Prostate gland (tissue), 2 donors: ENCODE data around the gene BRD3. TPM values are rescaled to one million over a fixed set of nuclear protein-coding genes. Genes with fewer than 3 reads are reported as not detected.

Experiments used
- DNase-seq: peaks from one replicate; pipeline ENCODE4 v3.0.0-alpha.2; 2019; ENCODE audit warnings: low spot score
- H3K27ac ChIP-seq, 2 donors: fragments of 200-600 bp; sonication (generic); 2 replicates each; pipeline ENCODE4 v1.5.1; 2017 to 2019
- H3K27me3 ChIP-seq: fragments of 200-600 bp; sonication (generic); replicated peaks from 2 replicates; pipeline ENCODE4 v1.5.1; 2019; ENCODE audit not compliant: insufficient read depth
- H3K36me3 ChIP-seq, 2 donors: fragments of 200-600 bp; sonication (generic); 1 replicate in 1 of 2; 2 replicates in 1 of 2; pipeline versions ENCODE4 v1.5.1 to v1.8.1; 2017 to 2019
- H3K4me1 ChIP-seq: fragments of 200-600 bp; sonication (generic); replicated peaks from 2 replicates; pipeline ENCODE4 v1.5.1; 2019
- H3K4me3 ChIP-seq, 2 donors: fragments of 200-600 bp; sonication (generic); 2 replicates each; pipeline ENCODE4 v1.5.1; 2017 to 2019
- H3K9me3 ChIP-seq: fragments of 200-600 bp; sonication (generic); 2 replicates; pipeline ENCODE4 v1.5.1; 2017
- CTCF ChIP-seq, 4 experiments: fragments of 200-600 bp in 2 of 4; fragments of 450-650 bp in 2 of 4; sonication (generic) in 2 of 4; IDR thresholded peaks; 1 replicate in 3 of 4; 2 replicates in 1 of 4; pipeline ENCODE4 v1.5.1; 2016 to 2019; ENCODE audit warnings: antibody characterized with exemption in 4 of 4, mild to moderate bottlenecking in 2 of 4, moderate library complexity in 2 of 4
- POLR2A ChIP-seq: fragments of 450-650 bp; IDR thresholded peaks from one replicate; pipeline ENCODE4 v1.6.1; 2016; ENCODE audit warnings: antibody characterized with exemption, mild to moderate bottlenecking
- POLR2AphosphoS5 ChIP-seq: sonication (generic); formaldehyde crosslinking; IDR thresholded peaks from one replicate; pipeline ENCODE4 v1.6.1; 2017; ENCODE audit warnings: antibody characterized with exemption
- WGBS: methylation state at CpG from one replicate; pipeline ENCODE4 v1.1.5; 2018; 5-methylcytosine and 5-hydroxymethylcytosine counted together
- intact Hi-C: fragments of 100-400 bp; cut with DNase I; formaldehyde crosslinking; loops from one replicate; pipeline ENCODE4 v1.14.2; 2022
- total RNA-seq, 2 donors: library from RNA; depleted of rRNA; stranded (reverse); fragments of >200 nt; gene quantifications; one replicate each; pipeline ENCODE4 v1.1.0, GENCODE V29; 2016

The BRD3 gene
- total RNA-seq, 2 donors from 2014 or later, result 31.8 to 44.3 TPM

GRCh38 chr9:134045841-134046544 is 21.8 kb downstream of the BRD3 start:
- H3K36me3 ChIP-seq, result peaks cover 8 to 13% of the 10 kb centered on the region in 2 donors
- H3K4me3 ChIP-seq, result no peak overlapping the region
- peaks cover 6% of the 10 kb centered on the region for H3K4me1 ChIP-seq
- no peak overlapping the region for H3K27ac ChIP-seq
- H3K9me3 ChIP-seq, result no peaks in the 10 kb centered on the region
- DNase-seq, result no peak
- WGBS, result 93% methylated on average over 26 of the region's 26 CpGs
- no peak for TF ChIP-seq CTCF (IDR thresholded peaks at IDR 0.05)
- no peak for TF ChIP-seq POLR2A
- no peak for TF ChIP-seq POLR2AphosphoS5
- intact Hi-C loops, result no loop called here
- H3K27me3 ChIP-seq, result no peaks in the 10 kb centered on the region

GRCh38 chr9:134044944-134045343 is 22.9 kb downstream of the BRD3 start:
- H3K36me3 ChIP-seq, result peaks cover 10 to 16% of the 10 kb centered on the region in 2 donors
- WGBS, result 89% methylated on average over 11 of the region's 12 CpGs
- no peaks in the 10 kb centered on the region for H3K9me3 ChIP-seq
- no peak overlapping the region for H3K4me3 ChIP-seq
- no peak for DNase-seq
- no peak for TF ChIP-seq CTCF (IDR thresholded peaks at IDR 0.05)
- TF ChIP-seq POLR2AphosphoS5, result no peak
- no peak for TF ChIP-seq POLR2A
- H3K27ac ChIP-seq, result no peak overlapping the region
- no peaks in the 10 kb centered on the region for H3K27me3 ChIP-seq
- intact Hi-C loops, result no loop called here
- H3K4me1 ChIP-seq, result peaks cover 6% of the 10 kb centered on the region

GRCh38 chr9:134043531-134043988 is 24.3 kb downstream of the BRD3 start:
- peaks cover 12 to 21% of the 10 kb centered on the region in 2 donors for H3K36me3 ChIP-seq

GRCh38 chr9:134041649-134041962 is 26.2 kb downstream of the BRD3 start:
- Histone ChIP-seq H3K4me3 (no peak overlapping the region), H3K27me3 (no peaks in the 10 kb centered on the region), H3K27ac (no peak overlapping the region), H3K36me3 (peaks cover 8 to 14% of the 10 kb centered on the region in 2 donors), H3K9me3 (no peaks in the 10 kb centered on the region), H3K4me1 (no peaks in the 10 kb centered on the region)
- no peak for TF ChIP-seq POLR2A
- no peak for TF ChIP-seq POLR2AphosphoS5
- TF ChIP-seq CTCF (IDR thresholded peaks at IDR 0.05), result no peak
- intact Hi-C loops, result no loop called here
- DNase-seq, result no peak
- WGBS, result 92% methylated on average over 15 of the region's 16 CpGs

More at GRCh38 chr9:134043531-134043988, 24.3 kb downstream of the BRD3 start:
- peaks cover 5% of the 10 kb centered on the region for H3K4me1 ChIP-seq
- H3K4me3 ChIP-seq, result no peak overlapping the region
- no peaks in the 10 kb centered on the region for H3K9me3 ChIP-seq
- WGBS, result 84% methylated on average over 11 of the region's 11 CpGs
- intact Hi-C loops, result no loop called here
- TF ChIP-seq CTCF (IDR thresholded peaks at IDR 0.05), result no peak
- TF ChIP-seq POLR2AphosphoS5, result no peak
- no peak for TF ChIP-seq POLR2A
- H3K27me3 ChIP-seq, result no peaks in the 10 kb centered on the region
- no peak for DNase-seq
- H3K27ac ChIP-seq, result no peak overlapping the region
